Parathyroid adenoma (tissue), 2 donors: ENCODE data around the gene SNAI3.
A peak's percentile ranks its signal among the peaks of the same experiment; 100 is the strongest.

Experiments
- H2AFZ ChIP-seq: fragments of 300-600 bp; sonication (generic); one replicate; pipeline ENCODE4 v1.7.0; 2017; ENCODE audit warnings: antibody characterized with exemption, mild to moderate bottlenecking
- H3K27ac ChIP-seq: fragments of 300-600 bp; sonication (generic); one replicate; pipeline ENCODE4 v1.7.0; 2017
- H3K27me3 ChIP-seq: fragments of 300-600 bp; sonication (generic); one replicate; pipeline ENCODE4 v1.7.0; 2017; ENCODE audit warnings: low read length; ENCODE audit not compliant: control insufficient read depth, insufficient read depth
- H3K36me3 ChIP-seq: fragments of 300-600 bp; sonication (generic); one replicate; pipeline ENCODE4 v1.7.0; 2017; ENCODE audit warnings: low read length; ENCODE audit not compliant: control insufficient read depth, insufficient read depth
- H3K4me1 ChIP-seq: fragments of 300-600 bp; sonication (generic); one replicate; pipeline ENCODE4 v1.7.0; 2017; ENCODE audit warnings: control low read depth
- H3K4me2 ChIP-seq: fragments of 300-600 bp; sonication (generic); one replicate; pipeline ENCODE4 v1.7.0; 2017; ENCODE audit warnings: low read length
- H3K4me3 ChIP-seq: fragments of 300-600 bp; sonication (generic); one replicate; pipeline ENCODE4 v1.7.0; 2017; ENCODE audit warnings: low read depth, low read length
- H3K79me2 ChIP-seq: fragments of 300-600 bp; sonication (generic); one replicate; pipeline ENCODE4 v1.7.0; 2017; ENCODE audit warnings: control low read depth
- H3K9ac ChIP-seq: fragments of 300-600 bp; sonication (generic); one replicate; pipeline ENCODE4 v1.7.0; 2017; ENCODE audit warnings: mild to moderate bottlenecking
- H3K9me3 ChIP-seq: fragments of 300-600 bp; sonication (generic); one replicate; pipeline ENCODE4 v1.7.0; 2017; ENCODE audit warnings: low read length; ENCODE audit not compliant: control insufficient read depth
- TF ChIP-seq, protein P1 (sequence below): fragments of 300-600 bp; sonication (generic); IDR thresholded peaks from one replicate; pipeline ENCODE4 v1.7.0; 2017; ENCODE audit warnings: antibody characterized with exemption, mild to moderate bottlenecking
- donor health status: primary hyperparathyroidism.

Gene SNAI3

DNA sequence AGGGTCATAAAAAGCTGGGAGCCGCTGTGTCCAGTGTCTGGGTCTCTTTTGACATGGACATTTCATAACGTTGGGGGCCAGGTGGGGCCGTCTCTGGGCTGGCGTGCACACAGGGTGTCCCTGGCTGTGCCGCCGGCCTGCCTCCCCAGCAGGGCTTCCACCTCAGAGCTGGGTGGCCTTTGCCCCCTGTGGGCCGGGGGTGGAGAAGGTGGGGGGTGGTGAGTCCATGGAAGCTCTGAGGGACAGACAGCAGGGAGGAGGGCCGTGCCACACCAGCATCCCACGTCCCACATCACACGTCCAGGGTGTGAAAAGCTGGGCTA is 908 bp upstream of the SNAI3 start:
- Histone ChIP-seq H3K36me3 (no peaks in the 10 kb centered on the region), H3K9ac (no peak overlapping the region), H3K4me1 (peaks cover 23% of the 10 kb centered on the region), H3K9me3 (no peaks in the 10 kb centered on the region), H2AFZ (no peak overlapping the region), H3K4me3 (peak overlapping the region; percentile 70), H3K4me2 (peak overlapping the region; percentile 93), H3K27ac (peak overlapping the region; percentile 48), H3K27me3 (no peaks in the 10 kb centered on the region), H3K79me2 (no peaks in the 10 kb centered on the region)
- TF ChIP-seq, protein P1, sequence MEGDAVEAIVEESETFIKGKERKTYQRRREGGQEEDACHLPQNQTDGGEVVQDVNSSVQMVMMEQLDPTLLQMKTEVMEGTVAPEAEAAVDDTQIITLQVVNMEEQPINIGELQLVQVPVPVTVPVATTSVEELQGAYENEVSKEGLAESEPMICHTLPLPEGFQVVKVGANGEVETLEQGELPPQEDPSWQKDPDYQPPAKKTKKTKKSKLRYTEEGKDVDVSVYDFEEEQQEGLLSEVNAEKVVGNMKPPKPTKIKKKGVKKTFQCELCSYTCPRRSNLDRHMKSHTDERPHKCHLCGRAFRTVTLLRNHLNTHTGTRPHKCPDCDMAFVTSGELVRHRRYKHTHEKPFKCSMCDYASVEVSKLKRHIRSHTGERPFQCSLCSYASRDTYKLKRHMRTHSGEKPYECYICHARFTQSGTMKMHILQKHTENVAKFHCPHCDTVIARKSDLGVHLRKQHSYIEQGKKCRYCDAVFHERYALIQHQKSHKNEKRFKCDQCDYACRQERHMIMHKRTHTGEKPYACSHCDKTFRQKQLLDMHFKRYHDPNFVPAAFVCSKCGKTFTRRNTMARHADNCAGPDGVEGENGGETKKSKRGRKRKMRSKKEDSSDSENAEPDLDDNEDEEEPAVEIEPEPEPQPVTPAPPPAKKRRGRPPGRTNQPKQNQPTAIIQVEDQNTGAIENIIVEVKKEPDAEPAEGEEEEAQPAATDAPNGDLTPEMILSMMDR = no peak

DNA sequence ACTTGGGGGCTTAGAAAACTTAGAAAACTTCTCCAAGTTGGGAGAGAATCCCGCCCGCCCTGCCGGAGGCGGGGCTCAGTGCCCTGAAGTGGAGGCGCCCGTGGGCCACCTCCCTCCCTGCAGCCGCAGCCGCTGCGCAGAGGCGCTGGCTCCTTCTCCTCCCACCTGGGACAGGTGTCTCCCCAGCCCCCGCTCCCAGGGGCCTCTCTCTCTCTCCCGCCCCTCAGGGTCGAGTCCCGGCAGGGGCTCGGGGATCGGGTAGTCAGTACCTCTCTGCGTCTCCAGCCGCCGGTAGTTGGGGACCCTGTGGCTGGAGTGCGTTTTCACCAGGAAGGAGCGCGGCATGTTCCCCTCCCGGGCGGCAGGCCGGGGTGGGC is 257 bp downstream of the SNAI3 start:
- Histone ChIP-seq H3K9me3 (no peaks in the 10 kb centered on the region), H3K9ac (no peak overlapping the region), H3K27ac (no peak overlapping the region), H3K79me2 (no peaks in the 10 kb centered on the region), H3K36me3 (no peaks in the 10 kb centered on the region), H3K4me1 (peaks cover 23% of the 10 kb centered on the region), H3K4me2 (peak overlapping the region; percentile 93), H2AFZ (peak overlapping the region; percentile 75), H3K27me3 (no peaks in the 10 kb centered on the region), H3K4me3 (peak overlapping the region; percentile 70)
- TF ChIP-seq, protein P1 = no peak

DNA sequence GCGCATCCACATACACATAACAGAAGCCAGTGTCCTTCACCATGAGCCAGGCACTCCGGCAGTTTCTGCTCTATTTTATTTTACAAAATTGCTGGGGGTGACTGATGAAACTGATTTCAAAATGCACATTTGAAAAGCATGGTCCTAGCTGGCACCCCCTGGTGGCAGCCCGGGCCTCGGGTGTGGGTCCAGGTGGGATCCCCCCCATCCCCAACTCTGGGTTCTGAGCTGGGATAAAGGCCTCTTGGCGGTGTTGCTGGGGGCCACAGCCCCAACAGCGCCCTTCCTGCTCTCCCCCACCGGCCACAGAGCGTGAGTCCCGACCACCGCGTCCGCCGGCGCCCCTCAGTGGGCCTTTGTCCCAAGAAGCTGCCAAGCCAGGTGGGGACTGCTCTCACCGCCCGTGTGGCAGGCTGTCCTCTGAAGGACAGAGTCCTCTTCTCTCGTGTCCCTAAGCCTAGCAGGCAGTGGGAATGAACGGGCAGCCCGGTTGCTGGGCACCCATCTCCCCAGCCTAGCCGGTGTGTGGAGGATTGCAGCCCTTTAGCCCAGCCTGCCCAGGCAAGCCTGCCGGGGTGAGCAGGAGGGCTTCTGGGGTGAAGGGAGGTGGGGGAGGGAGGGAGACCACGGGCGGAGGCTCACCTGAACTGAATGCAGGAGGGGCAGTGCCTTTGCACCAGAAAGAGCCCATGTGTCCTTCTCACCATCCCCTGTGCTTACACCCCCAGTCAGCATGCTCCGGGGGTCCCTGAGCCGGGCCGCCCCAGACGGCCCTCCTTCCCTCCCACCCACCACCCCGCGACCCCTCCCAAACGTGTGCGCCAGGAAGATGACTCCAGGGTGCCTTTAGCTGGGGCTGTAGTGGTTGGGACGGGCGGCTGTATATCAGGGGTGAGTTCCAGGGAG is 898 bp downstream of the SNAI3 start:
- Histone ChIP-seq H3K4me2 (peak overlapping the region; percentile 93), H3K27me3 (no peaks in the 10 kb centered on the region), H3K27ac (no peak overlapping the region), H2AFZ (peak overlapping the region; percentile 75), H3K79me2 (no peaks in the 10 kb centered on the region), H3K9me3 (no peaks in the 10 kb centered on the region), H3K4me3 (peak overlapping the region; percentile 70), H3K9ac (no peak overlapping the region), H3K4me1 (peaks cover 23% of the 10 kb centered on the region), H3K36me3 (no peaks in the 10 kb centered on the region)
- TF ChIP-seq, protein P1 = peak; percentile 30

DNA sequence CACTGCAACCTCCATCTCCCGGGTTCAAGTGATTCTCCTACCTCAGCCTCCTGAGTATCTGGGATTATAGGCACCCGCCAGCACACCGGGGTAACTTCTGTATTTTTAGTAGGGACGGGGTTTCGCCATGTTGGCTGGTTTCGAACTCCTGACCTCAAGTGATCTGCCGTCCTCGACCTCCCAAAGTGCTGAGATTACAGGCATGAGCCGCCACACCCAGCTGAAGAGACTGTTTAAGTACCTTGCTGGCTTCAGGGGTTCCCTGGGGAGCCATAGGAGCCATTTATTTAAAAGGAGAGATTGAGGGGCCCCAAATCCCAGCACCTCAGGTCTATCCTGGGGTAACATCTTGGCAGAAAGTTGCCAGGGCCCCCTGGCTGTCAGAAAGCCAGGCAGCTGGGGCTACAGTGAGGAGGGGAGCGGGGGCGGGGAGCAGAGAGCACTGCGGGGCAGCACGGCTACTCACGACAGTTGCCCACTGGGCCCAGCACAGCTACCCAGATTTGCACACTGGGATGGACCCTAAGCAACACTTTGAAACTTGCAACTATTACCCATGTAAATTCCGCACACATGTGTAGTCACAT is 1.6 kb downstream of the SNAI3 start:
- Histone ChIP-seq H3K27ac (no peak overlapping the region), H3K4me3 (peak overlapping the region; percentile 70), H3K4me1 (peaks cover 23% of the 10 kb centered on the region), H3K27me3 (no peaks in the 10 kb centered on the region), H3K9ac (no peak overlapping the region), H3K9me3 (no peaks in the 10 kb centered on the region), H2AFZ (no peak overlapping the region), H3K4me2 (no peak overlapping the region), H3K36me3 (no peaks in the 10 kb centered on the region), H3K79me2 (no peaks in the 10 kb centered on the region)
- TF ChIP-seq, protein P1 = no peak
